ENCODE results near the gene SPATA33.
A peak's percentile ranks its signal among the peaks of the same experiment; 100 is the strongest.

SPATA33 gene

DNA sequence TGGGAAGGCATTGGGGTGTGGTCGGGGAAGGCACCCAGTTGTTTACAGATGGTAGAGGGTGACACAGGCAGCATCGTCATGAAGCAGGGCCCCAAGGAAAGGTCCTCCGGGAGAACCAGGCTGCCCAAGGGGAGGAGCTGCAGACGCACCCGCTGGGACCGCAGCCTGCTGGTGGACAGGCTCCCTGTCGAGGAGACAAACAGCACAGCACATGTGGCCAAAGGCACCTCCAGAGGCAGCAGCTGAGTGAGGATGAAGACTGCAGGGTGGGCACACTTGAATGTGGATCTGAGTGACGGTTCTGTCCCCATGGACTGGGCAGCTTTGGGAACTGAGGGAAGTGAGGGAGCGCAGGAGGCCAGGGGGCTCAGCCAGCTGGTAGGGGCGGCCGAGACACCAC is 12.5 kb upstream of the SPATA33 start:
- TF ChIP-seq, protein P1, sequence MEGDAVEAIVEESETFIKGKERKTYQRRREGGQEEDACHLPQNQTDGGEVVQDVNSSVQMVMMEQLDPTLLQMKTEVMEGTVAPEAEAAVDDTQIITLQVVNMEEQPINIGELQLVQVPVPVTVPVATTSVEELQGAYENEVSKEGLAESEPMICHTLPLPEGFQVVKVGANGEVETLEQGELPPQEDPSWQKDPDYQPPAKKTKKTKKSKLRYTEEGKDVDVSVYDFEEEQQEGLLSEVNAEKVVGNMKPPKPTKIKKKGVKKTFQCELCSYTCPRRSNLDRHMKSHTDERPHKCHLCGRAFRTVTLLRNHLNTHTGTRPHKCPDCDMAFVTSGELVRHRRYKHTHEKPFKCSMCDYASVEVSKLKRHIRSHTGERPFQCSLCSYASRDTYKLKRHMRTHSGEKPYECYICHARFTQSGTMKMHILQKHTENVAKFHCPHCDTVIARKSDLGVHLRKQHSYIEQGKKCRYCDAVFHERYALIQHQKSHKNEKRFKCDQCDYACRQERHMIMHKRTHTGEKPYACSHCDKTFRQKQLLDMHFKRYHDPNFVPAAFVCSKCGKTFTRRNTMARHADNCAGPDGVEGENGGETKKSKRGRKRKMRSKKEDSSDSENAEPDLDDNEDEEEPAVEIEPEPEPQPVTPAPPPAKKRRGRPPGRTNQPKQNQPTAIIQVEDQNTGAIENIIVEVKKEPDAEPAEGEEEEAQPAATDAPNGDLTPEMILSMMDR (conservative IDR thresholded peaks at IDR 0.05; ENCODE audit: low read depth, low read length), result no peak
- no peak overlapping the region for H3K4me3 ChIP-seq (ENCODE audit: low read length)
- no peak for DNase-seq (ENCODE audit: low read depth)

DNA sequence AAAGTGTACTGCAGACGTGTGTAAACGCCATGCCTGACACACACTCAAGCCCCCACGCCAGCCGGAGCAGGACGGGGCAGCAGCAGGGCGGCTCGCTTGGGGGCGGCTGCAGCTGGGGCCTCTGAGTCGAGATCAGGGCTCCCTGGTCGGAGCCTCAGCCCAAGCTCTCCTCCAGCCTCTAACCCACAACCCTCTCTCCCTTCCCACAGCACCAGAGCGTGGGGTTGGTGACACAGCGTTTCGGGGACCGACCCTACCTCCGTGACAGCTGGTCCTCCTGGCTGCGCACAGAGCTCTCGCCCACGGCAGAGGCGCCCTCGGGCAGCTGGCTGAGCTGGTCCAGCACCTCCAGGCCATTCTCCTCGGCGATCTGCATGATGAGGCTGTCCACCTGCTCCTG is 11.4 kb upstream of the SPATA33 start:
- no peak for DNase-seq (ENCODE audit: low read depth)
- TF ChIP-seq, protein P1 (conservative IDR thresholded peaks at IDR 0.05; ENCODE audit: low read depth, low read length), result no peak
- no peak overlapping the region for H3K4me3 ChIP-seq (ENCODE audit: low read length)

DNA sequence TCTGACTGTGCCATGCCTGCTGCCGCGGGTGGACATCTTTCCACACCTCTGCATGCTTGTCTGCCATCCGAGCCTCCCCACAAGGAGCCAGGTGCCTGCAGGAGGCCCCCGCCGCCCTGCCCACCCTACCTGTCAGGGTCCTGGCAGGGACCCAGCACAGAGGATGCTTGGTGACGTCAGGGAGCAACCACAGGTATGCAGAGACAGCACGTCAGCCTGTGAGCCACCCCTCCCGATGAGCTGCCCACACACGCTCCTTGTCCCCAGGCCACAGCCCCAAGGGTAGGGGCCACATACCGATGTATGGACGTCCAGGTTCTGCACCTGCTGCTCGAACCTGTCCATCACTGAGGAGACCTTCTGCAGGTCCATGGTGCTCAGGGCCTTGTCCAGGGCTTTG is 10.7 kb upstream of the SPATA33 start:
- H3K4me3 ChIP-seq (ENCODE audit: low read length), result no peak overlapping the region
- DNase-seq (ENCODE audit: low read depth), result no peak
- TF ChIP-seq, protein P1 (conservative IDR thresholded peaks at IDR 0.05; ENCODE audit: low read depth, low read length), result no peak

DNA sequence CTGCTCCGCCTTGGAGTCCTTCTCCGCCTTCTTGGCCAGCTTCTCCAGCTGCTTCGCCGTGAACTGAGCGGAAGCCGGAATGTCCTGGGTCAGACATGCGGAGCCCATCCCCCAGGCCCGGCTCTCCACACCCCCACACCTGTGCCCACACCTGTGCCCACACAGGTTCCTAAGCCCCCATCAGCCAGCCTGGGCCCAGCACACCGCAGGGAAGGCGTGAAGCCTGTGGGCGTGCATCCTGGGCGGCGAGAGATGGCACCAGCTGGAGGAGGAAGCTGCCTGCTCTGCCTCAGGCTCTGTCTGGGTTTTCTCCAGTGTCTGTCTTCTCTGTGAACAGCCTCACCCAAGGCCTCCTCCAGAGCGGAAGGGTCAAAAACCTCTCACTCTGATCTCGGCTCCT is 6.1 kb upstream of the SPATA33 start:
- H3K4me3 ChIP-seq (ENCODE audit: low read length), result no peak overlapping the region
- TF ChIP-seq, protein P1 (conservative IDR thresholded peaks at IDR 0.05; ENCODE audit: low read depth, low read length), result no peak
- no peak for DNase-seq (ENCODE audit: low read depth)

DNA sequence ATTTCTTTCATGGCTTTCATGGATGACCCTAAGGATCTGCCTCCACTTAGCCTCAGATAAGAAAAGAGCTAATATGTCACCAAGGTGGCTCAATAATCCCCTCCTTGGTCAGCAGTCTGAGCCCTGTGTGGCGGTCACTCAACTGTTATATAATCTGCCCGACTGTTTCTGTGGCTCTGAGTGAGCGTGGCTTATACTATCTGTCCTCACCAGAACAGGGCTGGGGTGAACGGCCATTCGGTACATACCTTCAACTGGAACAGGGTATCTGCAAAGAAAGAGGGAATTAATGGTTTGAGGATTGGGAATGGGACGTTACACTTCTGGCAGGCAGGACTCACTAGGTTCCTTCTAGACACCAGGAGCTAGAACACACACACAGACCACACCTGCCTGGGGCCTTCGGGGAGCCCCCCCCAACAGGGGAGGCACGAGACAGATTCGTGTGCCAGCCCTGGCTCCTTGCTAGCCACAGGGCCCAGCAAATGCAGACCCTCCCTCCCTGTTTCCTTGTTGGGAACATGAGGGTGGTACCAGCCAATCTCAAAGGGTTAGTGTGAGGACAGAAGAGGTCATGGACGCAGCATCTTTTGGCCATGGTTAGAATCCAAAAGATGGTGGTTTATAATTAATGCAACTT is 3.9 kb upstream of the SPATA33 start:
- TF ChIP-seq, protein P1 (conservative IDR thresholded peaks at IDR 0.05; ENCODE audit: low read depth, low read length), result no peak
- DNase-seq (ENCODE audit: low read depth), result no peak
- no peak overlapping the region for H3K4me3 ChIP-seq (ENCODE audit: low read length)

DNA sequence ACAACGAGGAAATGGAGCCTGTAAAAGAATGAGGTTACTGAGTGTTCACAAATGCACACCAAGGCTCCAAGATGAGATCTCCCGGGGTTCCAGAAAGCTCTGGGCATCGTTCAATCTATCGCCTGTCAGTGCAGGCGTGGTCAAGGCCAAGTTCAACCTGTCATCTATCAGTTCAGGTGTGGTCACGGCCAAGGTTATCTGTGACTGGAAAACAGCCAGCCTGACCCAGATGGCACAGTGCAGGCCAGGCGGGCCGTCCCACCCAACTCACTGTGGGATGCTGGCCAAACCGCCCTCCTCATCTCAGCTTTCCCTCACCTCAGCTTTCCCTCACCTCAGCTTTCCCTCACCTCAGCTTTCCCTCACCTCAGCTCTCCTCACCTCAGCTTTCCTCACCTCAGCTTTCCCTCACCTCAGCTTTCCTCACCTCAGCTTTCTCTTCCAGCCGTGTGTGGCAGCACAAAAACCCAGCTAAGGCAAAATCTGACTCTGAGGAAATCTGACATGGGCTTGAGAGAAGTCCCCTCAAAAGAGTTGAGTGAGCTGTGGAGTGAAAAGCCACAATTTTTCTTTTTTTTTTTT is 2.5 kb upstream of the SPATA33 start:
- TF ChIP-seq, protein P1 (conservative IDR thresholded peaks at IDR 0.05; ENCODE audit: low read depth, low read length), result no peak
- no peak for DNase-seq (ENCODE audit: low read depth)
- H3K4me3 ChIP-seq (ENCODE audit: low read length), result no peak overlapping the region

DNA sequence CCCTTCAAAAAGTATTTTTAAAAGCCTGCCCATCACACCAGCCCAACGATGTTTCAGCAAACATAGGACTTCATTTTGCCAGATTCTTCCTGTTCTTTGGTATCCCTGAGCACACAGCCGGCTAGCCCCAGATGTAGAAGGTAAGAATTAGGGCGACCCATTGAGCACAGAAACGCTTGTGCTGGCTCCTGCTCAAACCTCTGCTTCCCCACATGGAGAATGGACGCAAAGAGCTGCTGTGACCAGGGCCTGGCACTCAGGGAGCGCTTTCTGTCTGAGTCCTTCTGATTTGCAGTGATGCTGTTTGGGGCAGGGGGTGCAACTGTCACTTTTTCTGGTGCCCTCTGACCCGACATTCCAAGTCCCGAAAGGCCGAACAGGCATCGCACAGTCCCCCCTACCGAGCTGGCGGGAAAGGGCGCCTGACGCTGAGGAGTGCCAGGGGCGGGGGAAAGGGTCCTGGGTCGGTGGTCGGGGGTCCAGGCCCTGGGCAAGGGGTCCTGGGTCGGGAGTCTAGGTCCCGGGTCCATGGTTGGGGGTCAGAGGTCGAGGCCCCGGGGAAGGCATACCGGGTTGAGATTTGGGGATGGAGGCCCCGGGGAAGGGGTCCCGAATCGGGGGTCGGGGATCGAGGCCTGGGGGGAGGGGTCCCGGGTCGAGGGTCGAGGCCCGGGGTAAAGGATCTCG is 1.1 kb upstream of the SPATA33 start:
- TF ChIP-seq, protein P1 (conservative IDR thresholded peaks at IDR 0.05; ENCODE audit: low read depth, low read length), result no peak
- peak overlapping the region; percentile 97 for H3K4me3 ChIP-seq (ENCODE audit: low read length)
- no peak for DNase-seq (ENCODE audit: low read depth)
